Eye (tissue), 1 donor: ENCODE measurements around the gene MUC5AC.

Experiments used
- DNase-seq: peaks from one replicate; pipeline ENCODE4 v3.0.0-alpha.2; 2015

Gene MUC5AC

GRCh38 chr11:1217151-1217550 is 59.4 kb downstream of the MUC5AC start:
- no peak for DNase-seq

DNA sequence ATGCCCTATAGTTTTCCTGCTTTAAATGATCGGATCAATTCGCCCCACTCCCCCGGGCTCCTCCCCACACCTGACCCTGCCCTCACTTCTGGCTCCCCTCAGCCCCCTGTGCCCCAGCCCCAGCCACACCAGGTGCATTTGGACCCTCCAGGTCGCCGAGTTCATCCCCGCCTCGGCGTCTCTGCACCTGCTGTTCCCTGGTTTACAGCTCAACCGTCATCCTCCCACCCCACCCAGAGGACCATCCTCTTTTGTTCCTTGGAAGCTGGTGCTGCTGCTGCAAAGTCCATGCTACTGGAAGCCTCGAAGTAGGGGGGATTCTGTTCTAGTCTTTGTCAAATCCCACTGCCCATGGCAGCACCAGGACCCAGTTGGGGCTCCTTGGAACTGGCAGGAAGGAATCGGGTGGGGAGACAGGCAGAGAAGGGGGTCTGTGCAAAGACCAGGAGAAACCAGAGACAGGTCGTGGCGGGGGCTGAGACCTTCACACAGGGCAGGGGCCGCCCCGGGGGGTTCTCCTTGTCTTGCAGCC is 60.6 kb downstream of the MUC5AC start:
- no peak for DNase-seq

GRCh38 chr11:1218788-1219445 is 61.2 kb downstream of the MUC5AC start:
- DNase-seq = no peak

GRCh38 chr11:1219446-1219833 is 61.7 kb downstream of the MUC5AC start:
- DNase-seq = no peak

DNA sequence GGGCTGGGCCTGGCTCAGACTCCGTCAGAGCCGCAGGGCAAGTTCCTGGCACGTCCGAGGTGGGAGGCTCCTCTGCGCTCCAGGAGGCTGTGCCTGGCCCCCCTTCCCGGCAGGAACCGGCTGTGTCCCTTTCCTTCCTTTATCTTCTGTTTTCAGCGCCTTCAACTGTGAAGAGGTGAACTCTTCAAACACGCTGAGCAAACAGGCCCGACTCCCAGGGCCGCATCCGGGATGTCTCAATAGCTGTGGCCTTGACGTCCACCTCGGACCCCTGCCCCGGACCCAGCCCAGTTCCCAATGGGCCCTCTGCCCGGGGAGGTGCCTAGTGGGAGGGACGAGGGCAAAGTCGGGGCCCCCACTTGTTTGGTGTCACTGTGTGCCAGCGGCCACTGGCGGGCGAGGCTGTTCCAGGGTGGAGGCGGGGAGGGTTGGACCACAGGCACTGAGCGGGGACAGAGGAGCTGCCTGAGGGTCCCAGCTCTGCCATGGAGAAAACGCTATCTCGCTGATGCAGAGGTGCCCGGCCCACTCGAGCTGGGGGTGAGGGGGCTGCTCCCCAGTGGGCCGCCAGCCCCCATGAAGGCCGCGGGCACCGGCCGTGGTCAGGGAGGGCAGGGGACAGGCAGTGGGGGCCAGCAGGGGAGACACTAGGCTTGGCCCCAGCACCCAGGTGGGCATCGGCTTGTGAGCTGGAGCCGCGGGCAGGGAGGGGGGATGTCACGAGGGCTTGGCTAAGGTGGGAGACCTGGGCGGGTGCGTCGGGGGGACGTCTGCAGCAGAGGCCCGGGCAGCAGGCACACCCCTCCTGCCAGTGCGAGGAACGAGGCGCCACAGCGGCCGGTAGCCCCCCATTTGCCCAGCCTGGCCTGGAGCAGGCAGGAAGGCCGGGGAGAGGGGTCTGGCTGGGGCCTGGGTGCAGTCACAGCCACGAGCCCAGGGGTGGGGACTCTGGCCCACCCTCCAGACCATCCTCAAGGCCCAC is 62.4 kb downstream of the MUC5AC start:
- no peak for DNase-seq

DNA sequence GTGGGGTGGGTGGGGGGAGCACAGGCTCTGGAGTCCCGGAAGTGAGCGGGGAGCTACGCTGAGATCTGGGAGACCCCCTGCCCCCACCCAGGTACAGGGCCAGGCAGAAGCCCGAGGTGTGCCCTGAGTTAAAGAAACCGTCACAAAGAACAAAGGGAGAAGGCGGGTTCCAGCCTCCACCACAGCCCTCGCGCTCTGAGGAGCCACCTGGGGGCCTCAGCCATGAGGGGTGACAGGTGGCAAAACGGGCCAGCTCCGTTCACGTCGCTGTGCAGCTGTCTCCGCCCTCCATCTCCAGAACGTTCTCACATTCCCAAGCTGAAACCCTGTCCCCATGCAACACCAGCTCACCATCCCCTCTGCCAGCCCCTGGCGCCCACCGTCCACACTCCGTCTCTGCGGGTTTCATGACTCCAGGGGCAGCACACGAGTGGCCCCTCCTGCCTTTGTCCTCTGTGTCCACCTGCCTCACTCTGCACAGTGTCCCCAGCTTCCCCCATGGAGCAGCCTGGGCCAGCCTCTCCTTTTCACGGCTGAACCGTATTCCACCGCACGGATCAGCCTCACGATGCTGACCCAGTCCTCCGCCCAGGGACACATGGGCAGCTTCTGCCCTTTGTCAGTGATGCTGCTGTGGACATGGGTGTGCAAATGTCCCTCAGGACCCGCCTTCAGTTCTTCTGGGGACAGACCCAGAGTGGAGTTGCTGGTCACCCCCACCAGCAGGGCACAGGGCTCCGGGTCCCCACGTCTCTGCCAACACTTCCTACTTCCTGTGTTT is 63.4 kb downstream of the MUC5AC start:
- DNase-seq = no peak

DNA sequence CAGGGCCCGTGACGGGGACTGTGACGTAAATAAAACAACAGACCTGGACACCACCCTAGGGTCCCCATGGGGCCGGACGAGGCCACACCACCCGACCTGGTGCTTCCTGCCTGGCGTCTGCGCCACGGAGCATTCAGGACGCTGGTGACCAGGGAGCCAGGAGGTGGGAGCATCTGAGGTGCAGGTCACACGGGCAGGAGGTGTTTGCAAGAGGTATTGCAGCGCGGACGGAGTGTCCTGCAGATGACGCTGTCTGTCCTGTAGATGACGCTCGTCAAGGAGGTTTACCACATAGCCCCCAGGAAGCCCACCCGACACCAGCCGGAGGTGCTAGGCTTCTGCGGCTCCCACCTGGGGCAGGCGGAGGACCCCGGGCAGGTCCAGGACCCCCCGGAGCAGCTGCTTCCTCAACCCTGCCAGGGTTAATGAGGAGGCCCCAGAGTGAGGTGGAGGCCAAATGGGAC is 64.1 kb downstream of the MUC5AC start:
- no peak for DNase-seq

DNA sequence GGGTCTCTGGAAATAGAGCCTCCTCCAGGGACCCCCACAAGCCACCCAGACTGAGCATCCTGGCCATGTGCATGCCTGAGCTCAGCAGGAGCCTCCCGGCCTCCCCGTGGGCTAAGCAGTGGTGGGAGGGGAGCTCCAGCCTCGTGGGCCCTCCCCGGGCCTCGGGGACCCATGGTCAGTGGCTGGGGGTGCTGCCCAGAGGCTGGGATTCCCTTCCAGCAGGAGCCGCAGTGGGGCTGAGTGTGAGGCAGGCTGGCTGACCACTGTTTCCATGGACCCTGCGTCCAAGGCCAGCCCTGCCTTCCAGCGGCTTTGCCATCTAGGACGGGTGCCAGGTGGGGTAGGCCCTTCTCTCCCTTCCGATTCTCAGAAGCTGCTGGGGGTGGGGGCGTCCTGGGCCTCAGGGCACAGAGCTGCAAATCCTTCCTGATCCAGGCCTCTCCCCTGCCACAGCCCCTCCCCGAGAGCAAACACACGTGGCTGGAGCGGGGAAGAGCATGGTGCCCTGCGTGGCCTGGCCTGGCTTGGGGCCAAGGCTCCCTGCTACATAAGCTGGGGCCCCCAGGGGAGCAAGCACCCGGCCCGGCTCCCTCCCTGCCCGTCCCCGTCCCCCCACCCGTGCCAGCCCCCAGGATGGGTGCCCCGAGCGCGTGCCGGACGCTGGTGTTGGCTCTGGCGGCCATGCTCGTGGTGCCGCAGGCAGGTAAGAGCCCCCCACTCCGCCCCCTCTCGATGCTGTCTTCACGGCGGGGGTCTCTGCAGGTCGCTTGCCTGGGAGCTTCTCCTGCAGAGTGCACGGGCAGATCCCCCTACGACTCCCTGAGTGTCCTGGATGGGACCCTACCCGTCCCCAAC is 65.0 kb downstream of the MUC5AC start, which contains the start of gene MUC5B:
Gene MUC5B (plus strand): TSS at position 576 of the 855 bp plus-strand sequence. CDS start 58 bp downstream, at position 634.
- no peak for DNase-seq

- no peak for DNase-seq
Measured at GRCh38 chr11:1223346-1224110, 65.8 kb downstream of the MUC5AC start.

DNA sequence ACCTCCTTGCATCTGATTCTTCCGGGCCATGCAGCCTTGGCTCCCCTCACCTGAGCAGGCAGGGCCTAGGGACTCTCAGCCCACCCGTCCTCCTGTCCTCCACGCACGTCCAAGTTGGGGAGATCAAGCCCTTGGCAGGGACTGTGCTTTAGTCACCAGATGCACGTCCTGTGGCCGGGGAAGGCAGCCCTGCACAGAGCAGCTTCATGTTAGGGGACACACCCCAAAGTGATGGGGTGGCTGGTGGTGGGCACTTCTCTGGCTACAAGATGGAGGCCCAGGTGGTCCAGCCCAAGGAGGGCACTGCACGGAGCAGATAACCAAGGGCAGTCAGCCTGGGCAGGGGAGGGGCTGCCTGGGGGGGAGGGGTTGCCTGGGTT is 66.3 kb downstream of the MUC5AC start:
- no peak for DNase-seq

DNA sequence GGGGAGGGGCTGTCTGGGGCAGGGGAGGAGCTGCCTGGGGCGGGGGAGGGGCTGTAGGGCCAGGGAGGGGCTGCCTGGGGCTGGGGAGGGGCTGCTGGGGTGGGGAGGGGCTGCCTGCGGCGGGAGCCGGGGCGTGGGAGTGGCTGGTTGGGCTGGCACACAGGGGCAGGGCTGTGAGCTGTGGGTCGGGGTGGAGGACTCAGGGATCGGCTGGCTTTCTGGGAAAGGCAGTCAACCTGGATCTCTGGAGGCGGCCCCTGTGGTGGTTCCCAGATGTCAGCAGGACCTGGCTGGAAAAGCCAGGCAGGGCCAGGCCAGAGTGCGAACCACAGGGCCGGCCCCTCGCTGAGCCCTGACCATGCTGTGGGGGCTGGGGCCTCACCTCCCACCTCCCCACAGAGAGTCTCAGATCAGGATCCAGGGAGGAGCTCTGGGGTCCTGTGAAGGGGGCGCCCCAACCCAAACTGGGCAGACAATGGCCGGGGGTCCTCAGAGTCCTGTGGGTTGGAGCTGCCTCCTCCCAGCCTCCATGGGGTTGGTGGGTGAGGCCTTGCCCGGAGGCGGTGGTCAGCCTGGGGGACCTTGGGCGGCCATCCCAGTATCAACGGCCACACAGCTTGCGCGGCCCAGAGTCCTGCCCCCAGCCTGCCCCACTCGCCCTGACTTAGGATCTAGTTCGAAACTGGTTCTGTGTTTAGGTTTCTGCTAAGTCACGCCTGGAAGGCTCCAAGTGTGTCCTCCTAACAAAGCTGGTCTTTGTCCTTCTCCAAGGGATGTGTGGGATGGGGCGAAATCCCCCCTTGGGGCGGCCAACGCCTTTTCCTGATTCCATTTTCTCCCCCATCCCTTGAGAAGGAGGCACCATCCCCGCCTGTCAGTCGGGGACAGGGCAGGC is 67.0 kb downstream of the MUC5AC start:
- DNase-seq = no peak

DNA sequence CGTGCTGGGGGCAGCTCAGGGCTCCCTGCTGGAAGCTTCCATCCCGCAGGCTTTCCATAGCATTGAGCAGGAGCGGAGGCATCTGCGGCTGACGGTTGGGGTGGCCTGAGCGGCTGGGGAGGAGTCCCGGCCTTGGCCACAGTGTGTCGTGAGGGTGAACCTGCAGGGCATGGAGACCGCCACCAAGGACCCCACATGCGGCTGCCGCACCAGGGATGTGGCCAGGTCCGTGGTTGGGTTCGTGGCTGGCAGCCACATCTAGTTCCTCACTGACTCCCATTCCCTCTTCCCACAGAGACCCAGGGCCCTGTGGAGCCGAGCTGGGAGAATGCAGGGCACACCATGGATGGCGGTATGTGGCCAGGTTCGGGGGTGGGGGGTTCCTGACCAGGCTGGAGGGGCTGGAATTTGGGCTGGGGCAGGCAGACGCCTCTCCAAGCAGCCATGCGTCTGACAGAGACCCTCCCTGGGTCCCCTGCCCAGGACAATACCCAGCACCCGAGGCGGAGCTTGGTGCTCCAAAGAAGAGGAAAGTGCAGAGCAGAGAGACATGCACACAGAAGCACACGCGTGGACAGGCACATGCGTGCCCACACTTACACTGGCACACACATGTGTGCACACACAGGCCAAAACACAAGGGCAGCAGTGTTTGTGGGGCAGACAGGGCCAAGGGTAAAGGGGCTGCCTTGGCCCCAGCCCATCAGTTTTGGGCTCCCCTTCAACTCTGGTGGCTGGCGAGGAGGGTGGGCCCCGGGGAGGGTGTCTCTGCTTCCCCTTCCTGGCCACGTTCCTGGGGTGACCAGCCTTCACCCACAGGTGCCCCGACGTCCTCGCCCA is 67.9 kb downstream of the MUC5AC start:
- DNase-seq = no peak

DNA sequence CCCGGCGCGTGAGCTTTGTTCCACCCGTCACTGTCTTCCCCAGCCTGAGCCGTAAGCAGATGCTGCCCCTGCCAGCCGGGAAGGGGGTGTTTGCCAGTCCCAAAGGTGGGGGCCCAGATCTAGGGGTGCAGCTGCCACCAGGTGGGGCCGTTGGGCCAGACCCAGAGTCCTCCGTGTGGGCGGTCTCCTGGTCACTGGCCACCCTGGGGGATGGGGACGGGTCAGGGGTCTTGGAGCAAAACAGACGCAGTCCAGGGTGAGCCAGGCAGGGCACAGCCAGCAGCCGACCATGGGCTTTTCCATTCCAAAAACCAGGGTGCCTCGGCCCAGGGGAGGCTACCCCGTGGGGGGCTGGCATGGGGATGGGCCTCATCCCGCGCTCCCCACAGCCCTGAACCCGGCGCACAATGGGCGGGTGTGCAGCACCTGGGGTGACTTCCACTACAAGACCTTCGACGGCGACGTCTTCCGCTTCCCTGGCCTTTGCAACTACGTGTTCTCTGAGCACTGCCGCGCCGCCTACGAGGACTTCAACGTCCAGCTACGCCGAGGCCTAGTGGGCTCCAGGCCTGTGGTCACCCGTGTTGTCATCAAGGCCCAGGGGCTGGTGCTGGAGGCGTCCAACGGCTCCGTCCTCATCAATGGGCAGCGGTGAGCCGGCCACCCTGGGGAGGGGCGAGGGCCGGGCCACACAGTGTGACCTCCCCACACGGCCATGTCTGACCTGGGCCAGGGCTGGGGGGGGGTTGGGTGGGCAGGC is 68.7 kb downstream of the MUC5AC start:
- DNase-seq = no peak

- DNase-seq = no peak
Measured at GRCh38 chr11:1226986-1227550, 69.3 kb downstream of the MUC5AC start.

GRCh38 chr11:1227551-1228100 is 69.9 kb downstream of the MUC5AC start:
- no peak for DNase-seq

- no peak for DNase-seq
Measured at GRCh38 chr11:1228101-1228821, 70.5 kb downstream of the MUC5AC start.

GRCh38 chr11:1228921-1229451 is 71.2 kb downstream of the MUC5AC start:
- DNase-seq = no peak
